Thymus (tissue), 14 donors: ENCODE data around the gene STAG2. TPM values are rescaled to one million over a fixed set of nuclear protein-coding genes. Genes with fewer than 3 reads are reported as not detected.
A peak's percentile ranks its signal among the peaks of the same experiment; 100 is the strongest.
"Not testable (repeated sequence)": the region's sequence is repeated elsewhere in the genome, so short reads cannot be mapped to it uniquely, and the experiment has no call there.

Experiments used
- DNase-seq, 9 donors: peaks; one replicate each; pipeline ENCODE4 v3.0.0-alpha.2; 2013; ENCODE audit warnings: low spot score in 9 of 9, low read depth in 6 of 9, missing footprints in 1 of 9
- H3K27ac ChIP-seq, 2 donors: one replicate each; pipeline ENCODE4 v1.5.1; 2013; ENCODE audit warnings: control low read depth in 1 of 2, low read depth in 1 of 2, low read length in 1 of 2, mild to moderate bottlenecking in 1 of 2, moderate library complexity in 1 of 2
- H3K27me3 ChIP-seq, 2 donors: one replicate each; pipeline ENCODE4 v1.5.1; 2013; ENCODE audit warnings: low read length in 1 of 2; ENCODE audit not compliant: control insufficient read depth in 2 of 2, insufficient read depth in 1 of 2
- H3K36me3 ChIP-seq, 2 donors: one replicate each; pipeline ENCODE4 v1.5.1; 2013; ENCODE audit warnings: low read length in 1 of 2, mild to moderate bottlenecking in 1 of 2, moderate library complexity in 1 of 2; ENCODE audit not compliant: control insufficient read depth in 2 of 2, insufficient read depth in 2 of 2
- H3K4me1 ChIP-seq, 2 donors: one replicate each; pipeline ENCODE4 v1.5.1; 2013; ENCODE audit warnings: low read length in 2 of 2; ENCODE audit not compliant: control insufficient read depth in 2 of 2, insufficient read depth in 2 of 2
- H3K4me3 ChIP-seq, 2 donors: one replicate each; pipeline ENCODE4 v1.5.1; 2013; ENCODE audit warnings: low read length in 2 of 2, control low read depth in 1 of 2, mild to moderate bottlenecking in 1 of 2
- H3K9me3 ChIP-seq, 2 donors: one replicate each; pipeline ENCODE4 v1.5.1; 2013; ENCODE audit warnings: low read length in 1 of 2, mild to moderate bottlenecking in 1 of 2; ENCODE audit not compliant: control insufficient read depth in 2 of 2, insufficient read depth in 1 of 2
- WGBS: extraction: QIAGEN DNeasy Blood & Tissue Kit; methylation state at CpG from one replicate; pipeline ENCODE4 v1.1.7; 2013; 5-methylcytosine and 5-hydroxymethylcytosine counted together
- long read RNA-seq, 10 donors: transcript quantifications; one replicate each; lab custom pipeline, GENCODE V29; 2026
- polyA plus RNA-seq: library from polyadenylated mRNA; stranded (reverse); fragments of 200-250 nt; gene quantifications from one replicate; pipeline ENCODE4 v1.2.3, GENCODE V29; 2013
- total RNA-seq: library from RNA; stranded (reverse); fragments of 120-200 nt; gene quantifications from one replicate; pipeline ENCODE4 v1.2.4, GENCODE V29; 2013
- donor health status: healthy.

The STAG2 gene
- total RNA-seq (147 TPM), polyA plus RNA-seq (44.0 TPM)
- long read RNA-seq, donor 1 = 0 reads
- long read RNA-seq, donor 2, transcript STAG2-217 (2 exons, 356 nt) = major isoform, 12 of 57 reads
- long read RNA-seq, donor 2, partial matches to known transcripts = 44 of 57 reads
- long read RNA-seq, donor 2, other reads (novel, unspliced or antisense) = 0 of 57 reads
- long read RNA-seq, donor 3, partial matches to known transcripts = 8 of 9 reads
- long read RNA-seq, donor 3, other reads (novel, unspliced or antisense) = 0 of 9 reads
- long read RNA-seq, donor 4, partial matches to known transcripts = 0 of 1 reads
- long read RNA-seq, donor 4, other reads (novel, unspliced or antisense) = 0 of 1 reads
- long read RNA-seq, donor 5, partial matches to known transcripts = 23 of 23 reads
- long read RNA-seq, donor 5, other reads (novel, unspliced or antisense) = 0 of 23 reads
- long read RNA-seq, donor 6, partial matches to known transcripts = 0 of 4 reads
- long read RNA-seq, donor 6, other reads (novel, unspliced or antisense) = 0 of 4 reads
- long read RNA-seq, donor 7, full-length matches to known transcripts = 2 of 33 reads
- long read RNA-seq, donor 7, partial matches to known transcripts = 31 of 33 reads
- long read RNA-seq, donor 7, other reads (novel, unspliced or antisense) = 0 of 33 reads
- long read RNA-seq, donor 8 = 0 reads
- long read RNA-seq, donor 9, full-length matches to known transcripts = 1 of 6 reads
- long read RNA-seq, donor 9, partial matches to known transcripts = 5 of 6 reads
- long read RNA-seq, donor 9, other reads (novel, unspliced or antisense) = 0 of 6 reads
- long read RNA-seq, donor 10, partial matches to known transcripts = 35 of 35 reads
- long read RNA-seq, donor 10, other reads (novel, unspliced or antisense) = 0 of 35 reads

DNA sequence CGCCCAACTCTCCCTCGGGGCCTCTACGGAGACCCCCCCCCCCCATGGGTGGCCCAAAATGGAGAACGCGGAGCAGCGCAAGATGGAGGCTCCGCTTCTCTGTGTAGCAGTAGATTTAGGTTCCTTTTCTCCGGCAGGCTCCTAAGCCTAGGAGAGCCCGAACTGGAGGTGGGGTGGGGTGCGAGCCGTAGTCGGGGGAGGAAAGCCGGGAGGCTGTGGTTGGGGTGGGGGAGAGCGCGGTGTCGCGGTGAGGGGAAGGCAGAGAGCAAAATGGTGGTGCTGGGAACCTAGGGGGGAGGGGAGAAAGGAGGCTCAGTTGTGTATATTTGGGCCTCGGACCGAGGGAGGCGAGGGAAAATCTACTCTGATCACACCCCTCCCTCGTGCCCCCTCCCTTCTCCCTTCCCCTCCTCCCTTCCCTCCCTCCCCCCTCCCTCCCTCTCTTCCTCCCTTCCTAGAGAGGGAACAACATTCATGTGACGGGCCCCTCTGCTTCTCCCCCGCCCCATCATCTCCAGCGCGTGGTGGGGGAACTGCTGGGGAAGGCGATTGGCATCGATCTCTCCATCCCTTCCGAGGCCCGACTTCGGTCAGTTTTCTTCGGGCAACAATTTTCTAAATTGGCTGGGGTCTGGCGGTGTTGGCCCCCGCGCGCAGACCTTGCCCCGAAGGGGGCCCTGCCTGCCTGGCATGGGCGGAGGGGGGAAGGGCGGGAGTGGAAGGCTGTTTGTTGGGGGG, at the start of gene STAG2:
STAG2 (plus strand) TSS at position 439 of the 738 bp plus-strand sequence. CDS start 60,922 bp downstream, outside the sequence.
- DNase-seq = peak in 7 of 9 donors; percentile 50 to 84 (median 60)
- H3K36me3 ChIP-seq = no peaks in the 10 kb centered on the region
- peak within 1 kb of the TSS; percentile 75 to 88 for H3K4me3 ChIP-seq
- WGBS = under 1% methylated on average over 35 of the region's 38 CpGs
- H3K9me3 ChIP-seq = peaks cover 0 to 8% of the 10 kb centered on the region in 2 donors
- peaks cover 0 to 8% of the 10 kb centered on the region in 2 donors for H3K4me1 ChIP-seq
- peak within 1 kb of the TSS; percentile 85 to 100 for H3K27ac ChIP-seq
- no peaks in the 10 kb centered on the region for H3K27me3 ChIP-seq

DNA sequence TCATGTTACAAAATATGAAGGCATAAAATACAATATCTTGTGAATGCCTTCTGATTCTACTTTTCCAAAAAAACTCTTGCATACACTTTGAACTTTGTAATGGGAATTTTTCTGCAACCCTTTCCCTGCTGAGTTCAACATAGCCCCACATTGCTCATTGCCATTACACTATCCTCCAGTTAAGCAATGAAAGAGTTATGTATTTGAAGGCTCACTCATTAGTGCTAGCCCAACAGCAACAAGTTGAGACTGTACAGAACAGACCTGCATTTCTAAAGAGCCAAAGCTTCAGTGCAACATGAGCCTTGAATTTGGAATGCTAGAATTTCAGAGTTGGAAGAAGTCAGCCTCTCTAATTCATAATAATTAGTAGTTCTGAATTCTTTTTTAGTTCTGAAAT, 44.4 kb upstream of the STAG2 start:
- no peak overlapping the region for H3K4me3 ChIP-seq
- H3K4me1 ChIP-seq = no peaks in the 10 kb centered on the region
- DNase-seq = no peak
- no peaks in the 10 kb centered on the region for H3K9me3 ChIP-seq
- no peaks in the 10 kb centered on the region for H3K27me3 ChIP-seq
- H3K36me3 ChIP-seq = no peaks in the 10 kb centered on the region
- H3K27ac ChIP-seq = no peak overlapping the region

GRCh38 chrX:123918106-123918721, 43.3 kb upstream of the STAG2 start:
- Histone ChIP-seq H3K27ac (no peak overlapping the region), H3K27me3 (no peaks in the 10 kb centered on the region), H3K9me3 (no peaks in the 10 kb centered on the region), H3K4me1 (no peaks in the 10 kb centered on the region), H3K4me3 (no peak overlapping the region), H3K36me3 (no peaks in the 10 kb centered on the region)
- 95% methylated on average over 4 of the region's 4 CpGs for WGBS
- no peak for DNase-seq

- H3K36me3 ChIP-seq = no peaks in the 10 kb centered on the region
- 90% methylated on average over 1 of the region's 1 CpG for WGBS
- no peak for DNase-seq
- H3K27ac ChIP-seq = no peak overlapping the region
- H3K9me3 ChIP-seq = no peaks in the 10 kb centered on the region
- no peak overlapping the region for H3K4me3 ChIP-seq
- H3K4me1 ChIP-seq = no peaks in the 10 kb centered on the region
- H3K27me3 ChIP-seq = no peaks in the 10 kb centered on the region
These were observed 41.3 kb upstream of the STAG2 start for GRCh38 chrX:123920105-123920785.

DNA sequence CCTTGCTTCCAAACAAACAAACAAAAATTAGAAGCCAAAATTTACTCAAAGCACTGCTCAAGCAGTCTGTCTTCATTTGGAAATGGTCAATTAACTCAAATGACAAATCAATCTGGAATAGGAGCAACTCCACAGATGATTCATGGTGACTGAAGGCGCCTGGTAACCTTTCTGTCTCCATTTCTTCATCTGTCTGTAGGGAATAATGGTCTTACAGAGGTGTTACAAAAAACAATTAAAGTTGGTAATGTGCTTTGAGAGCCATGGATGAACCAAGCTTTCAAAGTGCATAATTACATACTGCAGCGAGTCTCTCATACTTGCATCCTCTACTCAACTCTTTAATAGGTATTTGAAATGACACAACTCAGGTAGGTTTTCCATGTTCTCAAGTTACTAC, 38.3 kb upstream of the STAG2 start:
- no peak for DNase-seq
- 99% methylated on average over 2 of the region's 2 CpGs for whole genome bisulfite sequencing
- Histone ChIP-seq H3K4me3 (no peak overlapping the region), H3K27ac (no peak overlapping the region), H3K27me3 (no peaks in the 10 kb centered on the region), H3K36me3 (no peaks in the 10 kb centered on the region), H3K9me3 (no peaks in the 10 kb centered on the region), H3K4me1 (no peaks in the 10 kb centered on the region)

DNA sequence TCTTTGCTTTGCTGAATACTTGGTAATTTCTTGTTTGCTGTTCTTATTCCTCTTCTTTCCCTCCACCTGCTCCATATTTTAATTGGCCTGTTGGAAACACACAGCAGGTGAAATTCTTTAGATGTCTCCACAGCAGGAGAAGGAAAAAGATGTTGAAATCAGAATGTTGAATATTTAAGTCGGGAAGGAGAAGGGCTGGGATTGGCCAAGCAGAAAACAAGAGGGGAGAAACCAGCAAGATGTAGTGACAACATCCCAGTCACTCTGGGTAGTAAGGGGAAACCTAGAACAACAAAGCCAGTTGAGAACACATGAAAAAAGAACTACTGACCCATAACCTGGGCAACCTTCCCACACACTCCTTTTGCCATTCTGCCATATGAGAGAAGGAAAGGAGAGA, 37.3 kb upstream of the STAG2 start:
- Histone ChIP-seq H3K36me3 (no peaks in the 10 kb centered on the region), H3K4me3 (no peak overlapping the region), H3K9me3 (no peaks in the 10 kb centered on the region), H3K27ac (no peak overlapping the region), H3K4me1 (no peaks in the 10 kb centered on the region), H3K27me3 (no peaks in the 10 kb centered on the region)
- DNase-seq = no peak
- WGBS = 92% methylated on average over 1 of the region's 1 CpG

DNA sequence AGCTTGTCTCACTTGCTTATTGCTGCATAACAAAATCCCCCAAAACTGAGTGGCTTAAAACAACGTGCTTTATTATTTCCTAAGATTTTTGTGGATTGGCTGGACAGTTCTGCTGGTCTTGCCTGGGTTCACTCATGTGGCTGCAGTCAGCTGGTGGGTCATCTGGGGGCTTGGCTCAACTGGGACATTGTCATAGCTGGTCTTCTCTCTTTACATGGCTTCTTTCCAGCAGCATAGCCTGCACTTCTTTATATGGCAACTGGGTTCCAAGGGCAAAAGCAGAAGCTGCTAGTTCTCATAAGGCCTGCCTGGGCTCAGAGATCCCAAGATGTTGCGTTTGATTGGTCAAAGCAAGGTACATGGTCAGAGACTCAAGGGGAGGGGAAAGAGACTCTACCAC, 33.7 kb upstream of the STAG2 start:
- 94% methylated on average over 2 of the region's 2 CpGs for WGBS
- Histone ChIP-seq H3K36me3 (no peaks in the 10 kb centered on the region), H3K9me3 (peaks cover 0 to 8% of the 10 kb centered on the region in 2 donors), H3K4me3 (no peak overlapping the region), H3K27ac (no peak overlapping the region), H3K27me3 (no peaks in the 10 kb centered on the region), H3K4me1 (no peaks in the 10 kb centered on the region)
- DNase-seq = no peak

DNA sequence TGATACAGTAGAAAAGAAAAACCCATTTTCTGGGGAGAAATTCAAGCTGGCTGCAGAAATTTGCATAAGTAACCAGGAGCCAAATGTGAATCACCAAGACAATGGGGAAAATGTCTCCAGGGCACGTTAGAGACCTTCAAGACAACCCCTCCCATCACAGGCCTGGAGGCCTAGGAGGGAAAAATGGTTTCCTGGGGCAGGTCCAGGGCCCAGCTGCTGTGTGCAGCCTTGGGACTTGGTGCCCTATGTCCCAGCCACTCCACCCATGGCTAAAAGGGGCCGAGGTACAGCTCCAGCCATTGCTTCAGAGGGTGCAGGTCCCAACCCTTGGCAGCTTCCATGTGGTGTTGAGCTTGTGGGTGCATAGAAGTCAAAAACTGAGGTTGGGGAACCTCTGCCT, 29.5 kb upstream of the STAG2 start:
- H3K9me3 ChIP-seq, H3K27ac ChIP-seq, H3K4me3 ChIP-seq, H3K4me1 ChIP-seq, H3K27me3 ChIP-seq, H3K36me3 ChIP-seq, DNase-seq: not testable (repeated sequence)
- 92% methylated on average over 2 of the region's 2 CpGs for WGBS
